ENCODE measurements around the gene RAD18.

DNA sequence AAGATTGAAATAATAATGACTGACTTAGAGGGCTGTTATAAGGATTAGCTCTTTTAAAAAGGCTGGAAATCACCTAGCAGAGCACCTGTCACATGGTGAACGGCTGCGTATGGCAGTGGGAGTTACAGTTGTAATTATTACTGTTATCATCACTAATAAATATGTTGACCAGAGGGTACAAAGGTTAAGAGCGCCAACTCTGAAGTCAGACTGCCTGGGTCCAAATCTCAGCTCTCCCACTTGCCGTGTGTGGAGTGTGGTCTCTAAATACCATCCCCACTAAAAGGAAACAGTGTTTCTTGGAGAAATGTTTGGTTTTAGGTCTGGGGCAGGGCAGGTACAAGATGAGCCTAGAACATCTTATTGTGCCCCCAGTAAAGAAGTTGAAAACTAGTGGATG lies 6.0 kb upstream of the RAD18 start:
- TF ChIP-seq, protein P1, sequence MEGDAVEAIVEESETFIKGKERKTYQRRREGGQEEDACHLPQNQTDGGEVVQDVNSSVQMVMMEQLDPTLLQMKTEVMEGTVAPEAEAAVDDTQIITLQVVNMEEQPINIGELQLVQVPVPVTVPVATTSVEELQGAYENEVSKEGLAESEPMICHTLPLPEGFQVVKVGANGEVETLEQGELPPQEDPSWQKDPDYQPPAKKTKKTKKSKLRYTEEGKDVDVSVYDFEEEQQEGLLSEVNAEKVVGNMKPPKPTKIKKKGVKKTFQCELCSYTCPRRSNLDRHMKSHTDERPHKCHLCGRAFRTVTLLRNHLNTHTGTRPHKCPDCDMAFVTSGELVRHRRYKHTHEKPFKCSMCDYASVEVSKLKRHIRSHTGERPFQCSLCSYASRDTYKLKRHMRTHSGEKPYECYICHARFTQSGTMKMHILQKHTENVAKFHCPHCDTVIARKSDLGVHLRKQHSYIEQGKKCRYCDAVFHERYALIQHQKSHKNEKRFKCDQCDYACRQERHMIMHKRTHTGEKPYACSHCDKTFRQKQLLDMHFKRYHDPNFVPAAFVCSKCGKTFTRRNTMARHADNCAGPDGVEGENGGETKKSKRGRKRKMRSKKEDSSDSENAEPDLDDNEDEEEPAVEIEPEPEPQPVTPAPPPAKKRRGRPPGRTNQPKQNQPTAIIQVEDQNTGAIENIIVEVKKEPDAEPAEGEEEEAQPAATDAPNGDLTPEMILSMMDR (IDR thresholded peaks at IDR 0.05), result no peak
- TF ChIP-seq EZH2 (IDR thresholded peaks at IDR 0.05), result no peak

Measured in neural progenitor cell (in vitro differentiated cells).